Effector CD8-positive, alpha-beta T cell (primary cell): ENCODE results near the gene EIF4H.
"Not testable (repeated sequence)": the region's sequence is repeated elsewhere in the genome, so short reads cannot be mapped to it uniquely, and the experiment has no call there.

Experiments
- DNase-seq: peaks from one replicate; lab custom pipeline; 2025; lab: John Stamatoyannopoulos, UW

The EIF4H gene

DNA sequence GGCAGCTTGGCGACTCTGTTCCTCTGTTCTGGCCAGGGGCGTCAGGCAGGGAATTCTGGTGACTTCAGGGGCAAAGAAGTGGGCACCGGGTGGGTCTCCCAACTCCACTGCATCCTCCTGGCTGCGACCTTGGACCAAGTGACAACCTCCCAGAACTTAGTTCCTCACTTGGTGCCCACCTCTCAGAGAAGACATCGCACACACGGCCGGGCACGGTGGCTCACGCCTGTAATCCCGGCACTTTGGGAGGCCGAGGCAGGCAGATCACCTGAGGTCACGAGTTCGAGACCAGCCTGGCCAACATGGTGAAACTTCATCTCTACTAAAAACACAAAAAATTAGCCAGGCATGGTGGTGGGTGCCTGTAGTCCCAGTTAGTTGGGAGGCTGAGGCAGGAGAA, 50.8 kb downstream of the EIF4H start:
- DNase-seq, result not testable (repeated sequence)

DNA sequence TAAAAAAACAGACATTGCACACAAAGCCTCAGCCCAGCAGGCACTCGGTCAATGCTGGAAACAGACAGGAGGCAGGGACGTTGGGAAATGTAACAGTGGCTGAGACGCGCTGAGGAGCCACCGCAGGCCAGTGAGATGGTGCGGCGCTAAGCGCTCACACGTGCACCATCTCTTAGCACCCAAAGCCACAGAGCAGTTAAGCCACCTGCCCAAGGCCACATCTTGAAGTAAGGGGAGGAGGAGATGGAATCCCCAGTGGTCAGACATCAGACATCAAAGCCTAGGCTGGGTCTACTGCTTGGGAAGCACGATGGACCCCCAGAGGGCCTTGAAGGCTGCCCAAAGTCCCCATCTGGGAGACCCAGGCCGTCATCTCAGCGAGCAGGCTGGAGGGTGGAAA, 51.2 kb downstream of the EIF4H start:
- no peak for DNase-seq

DNA sequence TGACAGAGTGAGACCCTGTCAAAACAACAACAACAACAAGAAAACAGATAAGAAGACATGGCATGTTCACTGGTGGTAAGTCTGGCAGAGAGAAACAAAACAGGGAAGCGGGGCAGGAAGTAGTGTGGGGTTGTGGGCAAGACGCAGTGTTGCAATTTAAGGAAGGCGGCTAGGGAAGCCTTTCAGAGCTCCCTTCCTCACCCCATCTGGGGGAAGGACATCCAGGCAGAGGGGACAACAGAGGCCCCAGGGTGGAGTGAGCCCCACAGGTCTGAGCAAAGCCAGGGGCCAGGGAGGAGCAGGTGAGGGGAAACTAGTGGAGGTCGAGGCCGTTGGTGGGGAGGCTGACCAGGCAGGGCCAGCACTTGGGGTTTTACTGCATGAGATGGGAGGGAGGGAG, 52.5 kb downstream of the EIF4H start:
- DNase-seq, result no peak

DNA sequence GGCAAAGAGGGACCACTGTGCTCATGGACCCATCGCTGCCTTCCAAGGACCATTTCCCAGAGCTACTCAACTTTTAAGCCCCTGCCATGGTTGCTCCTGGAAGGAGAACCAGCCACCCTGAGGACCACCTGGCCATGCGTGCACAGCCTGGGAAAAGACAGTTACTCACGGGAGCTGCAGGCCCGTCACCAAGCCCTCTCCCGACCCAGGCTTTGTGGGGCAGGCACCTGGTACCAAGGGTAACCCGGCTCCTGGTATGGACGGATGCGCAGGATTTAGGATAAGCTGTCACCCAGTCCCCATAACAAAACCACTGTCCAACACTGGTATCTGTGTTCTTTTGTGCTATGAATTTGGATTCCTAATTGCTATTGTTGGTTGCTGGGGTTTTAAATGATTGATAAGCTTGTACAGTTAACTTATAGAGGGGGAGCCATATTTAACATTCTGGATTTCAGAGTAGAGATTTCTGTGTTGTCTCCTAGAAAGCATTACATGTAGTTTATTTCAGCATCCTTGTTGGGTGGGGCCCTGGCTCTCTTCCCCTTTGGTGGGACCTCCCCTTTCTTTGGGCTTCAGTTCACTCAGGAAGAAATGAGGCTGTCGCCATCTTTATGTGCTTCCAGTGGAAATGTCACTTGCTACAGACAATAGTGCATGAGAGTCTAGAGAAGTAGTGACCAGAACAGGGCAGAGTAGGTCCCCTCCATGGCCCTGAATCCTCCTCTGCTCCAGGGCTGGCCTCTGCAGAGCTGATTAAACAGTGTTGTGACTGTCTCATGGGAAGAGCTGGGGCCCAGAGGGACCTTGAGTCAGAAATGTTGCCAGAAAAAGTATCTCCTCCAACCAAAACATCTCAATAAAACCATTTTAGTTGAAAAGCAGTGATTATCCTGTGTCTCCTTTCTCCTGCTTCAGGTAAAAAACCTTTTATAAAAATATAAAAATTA, 55.1 kb downstream of the EIF4H start:
- DNase-seq, result no peak

DNA sequence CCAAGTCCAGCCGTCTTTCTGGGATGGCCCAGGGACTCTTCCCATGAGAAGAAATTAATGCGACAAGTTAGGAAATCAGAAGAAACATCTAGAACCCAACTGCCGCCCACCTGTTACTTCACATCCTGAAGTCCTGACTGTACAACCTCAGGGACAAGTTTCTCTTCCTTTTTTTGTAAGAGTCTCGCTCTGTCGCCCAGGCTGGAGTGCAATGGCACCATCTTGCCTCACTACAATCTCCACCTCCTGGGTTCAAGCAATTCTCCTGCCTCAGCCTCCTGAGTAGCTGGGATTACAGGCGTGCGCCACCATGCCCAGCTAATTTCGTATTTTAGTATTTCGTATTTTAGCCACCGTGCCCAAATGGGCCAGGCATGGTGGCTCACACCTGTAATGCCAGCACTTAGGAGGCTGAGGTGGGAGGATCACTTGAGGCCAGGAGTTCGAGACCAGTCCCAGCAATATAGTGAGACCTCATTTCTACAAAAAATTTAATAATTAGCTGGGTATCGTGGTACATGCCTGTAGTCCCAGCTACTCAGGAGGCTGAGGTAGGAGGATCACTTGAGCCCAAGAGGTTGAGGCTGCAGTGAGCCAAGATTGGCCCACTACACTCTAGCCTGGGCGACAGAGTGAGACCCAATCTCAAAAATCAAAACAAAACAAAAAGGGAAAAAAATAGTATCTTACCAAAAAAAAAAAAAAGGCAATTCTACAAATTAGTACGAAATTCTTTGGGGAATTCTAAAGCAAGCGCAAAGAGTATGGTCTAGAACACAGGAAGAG, 56.5 kb downstream of the EIF4H start:
- DNase-seq, result no peak

DNA sequence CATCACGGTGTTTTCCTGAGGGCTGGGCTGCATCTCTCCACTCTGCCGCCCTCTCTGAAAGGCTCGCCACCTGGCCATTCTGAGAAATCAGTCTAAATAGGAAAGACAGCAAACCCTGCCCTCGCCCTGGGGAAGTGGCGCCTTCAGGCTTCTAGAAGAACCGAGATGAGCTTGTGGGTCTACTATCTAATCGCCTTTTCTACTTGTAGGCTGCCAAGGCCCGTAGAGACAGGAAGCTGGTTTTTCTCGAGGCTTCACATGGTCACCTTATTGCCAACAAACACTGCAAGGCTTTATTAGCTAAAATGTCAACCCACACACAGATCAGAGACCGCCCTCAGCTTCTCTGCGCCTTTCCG, 57.1 kb downstream of the EIF4H start:
- no peak for DNase-seq

DNA sequence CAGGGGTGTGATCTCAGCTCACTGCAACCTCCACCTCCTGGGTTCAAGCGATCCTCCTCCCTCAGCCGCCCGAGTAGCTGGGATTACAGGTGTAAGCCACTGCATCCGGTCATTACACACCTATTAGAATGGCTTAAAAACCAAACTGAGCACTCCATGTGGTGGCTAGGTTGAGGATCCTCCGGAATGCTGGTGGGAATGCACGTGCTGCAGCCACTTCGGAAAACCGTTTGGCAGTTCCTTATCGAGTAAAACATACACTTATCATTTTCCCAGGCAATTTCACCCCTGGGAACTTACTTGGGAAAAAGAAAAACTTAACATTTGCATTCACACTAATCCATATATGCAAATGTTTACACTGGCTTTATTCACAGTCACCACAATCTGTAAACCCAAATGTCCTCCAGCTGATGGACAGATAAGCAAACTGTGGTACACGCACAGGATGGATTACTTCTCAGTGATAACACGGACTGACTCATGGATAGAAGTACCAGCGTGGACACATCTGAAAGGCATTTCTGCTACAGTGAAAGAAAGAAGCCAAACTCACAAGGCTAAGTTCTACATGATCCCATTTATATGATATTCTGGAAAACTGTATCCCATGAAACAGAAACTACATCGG, 59.6 kb downstream of the EIF4H start:
- no peak for DNase-seq

DNA sequence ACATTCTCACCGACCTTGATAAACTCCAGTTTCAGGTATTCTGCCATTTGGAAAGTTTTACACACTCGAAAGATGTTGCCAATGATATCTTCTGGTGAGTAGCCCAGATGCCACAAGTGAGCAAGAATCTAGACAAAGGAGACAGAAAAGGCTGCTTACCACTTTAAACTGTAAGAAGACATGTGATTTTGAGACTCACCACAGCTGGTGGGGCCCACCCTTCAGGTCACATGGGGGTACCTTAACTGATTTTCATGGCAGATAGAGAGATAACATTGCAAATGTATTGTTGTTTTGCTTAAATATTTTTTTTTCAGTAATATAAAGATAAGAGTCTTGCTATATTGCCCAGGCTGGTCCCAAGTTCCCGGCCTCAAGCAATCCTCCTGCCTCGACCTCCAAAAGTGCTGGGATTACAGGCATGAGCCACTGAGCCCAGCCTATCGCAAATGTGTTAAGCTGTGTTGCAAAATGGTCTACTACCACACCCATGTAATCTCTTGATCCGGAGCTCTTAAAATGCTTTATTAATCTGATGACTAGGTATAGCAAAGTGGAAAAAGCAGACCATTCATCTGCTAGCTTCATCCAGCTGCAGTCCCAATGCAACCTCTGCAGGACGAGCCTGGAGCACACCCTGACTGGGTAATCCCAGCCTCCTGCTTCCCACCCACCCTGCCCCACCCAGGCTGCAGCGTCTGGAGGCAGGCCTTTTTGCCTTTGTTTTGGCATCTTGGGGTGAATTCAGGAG, 61.5 kb downstream of the EIF4H start:
- no peak for DNase-seq

DNA sequence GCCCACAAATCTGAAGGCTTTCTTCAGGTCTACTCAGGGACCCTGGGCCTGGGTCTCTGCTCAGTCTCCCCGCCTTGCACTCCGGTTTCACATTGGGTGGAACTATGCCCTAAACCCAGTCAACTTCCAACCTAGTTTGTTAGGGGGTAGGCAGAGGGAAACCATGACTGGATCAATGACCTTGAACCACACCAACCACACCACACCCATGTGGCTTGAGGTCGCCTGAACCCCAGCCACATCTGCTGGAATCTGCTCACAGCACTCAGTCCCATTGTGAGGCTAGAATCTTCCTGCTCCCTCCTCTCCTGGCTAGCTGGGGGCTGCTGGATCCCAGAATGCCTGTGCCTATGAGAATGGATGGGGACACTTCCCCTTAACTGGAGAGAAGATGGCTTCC, 62.1 kb downstream of the EIF4H start:
- DNase-seq, result no peak

DNA sequence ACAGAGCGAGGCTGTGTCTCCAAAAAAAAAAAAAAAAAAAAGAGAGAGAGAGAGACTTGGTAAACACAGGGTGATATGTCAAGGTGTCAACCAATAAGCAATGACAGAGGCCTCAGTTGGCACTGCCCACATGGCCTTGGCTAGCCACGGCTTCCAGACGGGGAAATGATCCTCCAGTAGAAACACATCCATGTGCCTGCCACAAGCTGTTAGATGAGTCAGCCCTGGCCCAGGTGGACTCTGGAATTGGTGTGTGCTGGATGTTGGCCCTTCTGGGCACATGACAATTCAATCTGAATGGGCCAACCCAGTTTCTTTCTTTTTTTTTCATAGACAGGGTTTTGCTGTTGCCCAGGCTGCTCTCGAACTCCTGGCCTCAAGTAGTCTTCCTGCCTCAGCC, 66.3 kb downstream of the EIF4H start:
- no peak for DNase-seq

DNA sequence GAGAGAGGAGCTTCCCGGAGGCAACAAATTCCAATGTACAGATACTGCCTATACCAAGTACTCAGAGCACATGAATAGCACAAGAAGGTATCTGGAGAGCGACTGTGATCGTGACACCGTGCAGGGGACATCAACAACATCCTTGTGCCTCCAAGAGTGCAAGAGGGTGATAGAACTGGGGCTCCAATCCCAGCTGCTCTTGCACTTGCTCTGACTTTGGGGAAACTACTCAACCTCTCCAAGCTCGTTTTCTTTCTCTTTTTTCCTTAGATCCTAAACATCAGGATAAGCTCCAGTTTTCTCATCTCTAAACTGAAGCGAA, 67.9 kb downstream of the EIF4H start:
- no peak for DNase-seq

DNA sequence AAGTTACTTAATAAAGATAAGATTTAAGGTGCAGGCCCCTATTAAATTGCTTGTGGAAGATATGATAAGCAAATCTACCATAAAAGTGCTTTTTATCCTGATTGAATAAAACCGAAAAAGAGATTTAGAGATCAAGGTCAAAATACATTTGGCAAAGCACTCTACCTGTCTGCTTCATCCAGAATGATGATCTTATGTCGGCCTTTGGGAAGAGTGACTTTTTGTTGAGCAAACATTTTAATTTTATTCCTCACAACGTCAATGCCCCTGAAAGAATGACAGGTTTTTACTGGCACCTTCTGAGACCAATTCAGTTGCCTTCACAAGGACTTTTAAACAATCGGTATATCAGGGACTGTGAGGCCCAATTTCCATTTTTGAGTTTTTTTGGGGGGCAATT, 72.3 kb downstream of the EIF4H start:
- DNase-seq, result no peak
